ENCODE data around the gene ANKRD16.

DNA sequence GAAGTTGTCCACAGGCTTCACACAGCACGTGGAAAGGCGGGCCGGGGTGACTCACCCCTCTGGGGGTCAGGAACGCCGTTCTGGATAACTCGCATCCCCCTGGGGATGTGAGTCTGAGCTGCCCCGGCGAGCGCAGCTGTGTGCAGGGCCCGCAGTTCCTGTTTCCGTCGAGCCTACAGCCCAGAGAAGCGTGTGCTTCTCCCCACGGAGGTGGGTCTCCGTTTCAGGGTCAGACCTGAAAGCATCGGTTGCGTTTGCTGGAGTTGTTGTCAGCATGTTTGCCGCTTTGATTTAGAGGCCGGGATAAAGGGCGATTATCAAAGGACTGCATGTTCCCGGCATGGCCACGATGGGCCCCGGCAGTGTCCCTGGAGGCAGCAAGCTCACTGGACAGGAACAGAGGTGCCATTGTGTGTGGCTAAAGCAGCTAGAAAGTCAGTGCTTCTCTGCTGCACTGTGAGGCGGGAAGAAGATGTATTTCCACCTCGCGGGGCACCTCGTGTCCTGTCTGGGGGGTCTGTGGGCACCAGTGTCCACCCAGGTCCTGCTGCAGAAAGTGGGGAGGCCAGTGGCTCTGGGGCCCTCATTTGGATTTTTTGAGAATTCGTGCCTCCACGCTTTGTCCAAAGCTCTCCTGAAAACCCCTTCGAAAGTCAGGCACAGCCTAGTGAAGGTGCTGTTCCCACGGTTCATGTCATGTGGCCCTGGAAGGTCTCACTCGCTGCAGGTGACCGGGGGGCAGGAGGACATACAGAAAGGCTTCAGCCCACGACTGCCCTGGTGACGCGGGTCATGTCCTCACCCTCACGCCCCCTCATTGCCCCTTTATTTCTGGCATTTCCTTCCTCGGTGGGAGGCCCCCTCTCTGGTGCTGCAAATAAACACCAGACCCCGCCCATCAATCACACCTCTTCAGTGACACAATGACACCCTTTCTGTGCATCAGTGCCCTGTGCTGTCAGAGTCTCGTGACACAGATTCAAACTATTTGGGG, 49.1 kb downstream of the ANKRD16 start:
- TF ChIP-seq, protein P1, sequence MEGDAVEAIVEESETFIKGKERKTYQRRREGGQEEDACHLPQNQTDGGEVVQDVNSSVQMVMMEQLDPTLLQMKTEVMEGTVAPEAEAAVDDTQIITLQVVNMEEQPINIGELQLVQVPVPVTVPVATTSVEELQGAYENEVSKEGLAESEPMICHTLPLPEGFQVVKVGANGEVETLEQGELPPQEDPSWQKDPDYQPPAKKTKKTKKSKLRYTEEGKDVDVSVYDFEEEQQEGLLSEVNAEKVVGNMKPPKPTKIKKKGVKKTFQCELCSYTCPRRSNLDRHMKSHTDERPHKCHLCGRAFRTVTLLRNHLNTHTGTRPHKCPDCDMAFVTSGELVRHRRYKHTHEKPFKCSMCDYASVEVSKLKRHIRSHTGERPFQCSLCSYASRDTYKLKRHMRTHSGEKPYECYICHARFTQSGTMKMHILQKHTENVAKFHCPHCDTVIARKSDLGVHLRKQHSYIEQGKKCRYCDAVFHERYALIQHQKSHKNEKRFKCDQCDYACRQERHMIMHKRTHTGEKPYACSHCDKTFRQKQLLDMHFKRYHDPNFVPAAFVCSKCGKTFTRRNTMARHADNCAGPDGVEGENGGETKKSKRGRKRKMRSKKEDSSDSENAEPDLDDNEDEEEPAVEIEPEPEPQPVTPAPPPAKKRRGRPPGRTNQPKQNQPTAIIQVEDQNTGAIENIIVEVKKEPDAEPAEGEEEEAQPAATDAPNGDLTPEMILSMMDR (IDR thresholded peaks at IDR 0.05): no peak
- no peak for TF ChIP-seq POLR2A (IDR thresholded peaks at IDR 0.05)
